Measurements from ENCODE around the gene NOM1.
"Not testable (repeated sequence)": the region's sequence is repeated elsewhere in the genome, so short reads cannot be mapped to it uniquely, and the experiment has no call there.

The NOM1 gene

DNA sequence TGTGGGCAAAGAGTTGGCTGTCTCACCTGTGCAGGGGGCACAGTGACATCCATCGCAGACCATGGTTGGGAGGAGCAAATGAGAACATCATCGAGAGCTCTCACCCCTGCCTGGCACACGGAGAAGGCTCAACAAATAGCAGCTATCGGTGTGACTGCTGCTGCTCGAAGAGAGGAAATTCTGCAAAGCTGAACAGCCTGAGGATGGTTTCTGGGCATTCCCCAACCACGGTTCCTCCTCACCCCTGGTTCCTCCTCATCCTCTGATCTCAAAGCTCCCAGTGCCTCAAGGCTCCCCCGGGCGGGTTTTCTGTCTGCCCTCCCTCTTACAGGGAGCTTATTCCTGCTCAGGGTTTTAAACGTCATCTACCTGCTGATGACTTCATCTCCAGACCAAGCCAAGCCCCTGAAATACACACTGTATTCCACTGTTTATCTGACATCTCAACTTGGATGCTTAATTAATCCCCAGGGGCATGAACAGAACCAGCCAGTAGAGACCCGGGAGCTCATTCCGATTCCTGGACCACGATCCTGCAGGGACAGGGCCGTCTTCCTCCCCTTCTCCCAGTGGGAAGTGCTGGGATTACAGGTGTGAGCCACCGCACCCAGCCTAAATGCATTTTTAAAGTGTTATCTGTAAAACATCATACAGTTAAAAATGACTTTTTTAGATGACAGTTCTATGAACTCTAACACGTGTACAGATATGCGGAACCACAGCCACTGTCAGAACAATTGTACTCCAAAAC is 19.5 kb upstream of the NOM1 start:
- H3K9me3 Mint-ChIP-seq = no peaks in the 10 kb centered on the region
- peaks cover 23% of the 10 kb centered on the region for H3K27me3 Mint-ChIP-seq
- peaks cover 9% of the 10 kb centered on the region for H3K4me1 Mint-ChIP-seq
- no peak overlapping the region for H3K27ac Mint-ChIP-seq
- H3K4me3 Mint-ChIP-seq = no peak overlapping the region
- no peaks in the 10 kb centered on the region for H3K36me3 Mint-ChIP-seq
- no peak for ATAC-seq

DNA sequence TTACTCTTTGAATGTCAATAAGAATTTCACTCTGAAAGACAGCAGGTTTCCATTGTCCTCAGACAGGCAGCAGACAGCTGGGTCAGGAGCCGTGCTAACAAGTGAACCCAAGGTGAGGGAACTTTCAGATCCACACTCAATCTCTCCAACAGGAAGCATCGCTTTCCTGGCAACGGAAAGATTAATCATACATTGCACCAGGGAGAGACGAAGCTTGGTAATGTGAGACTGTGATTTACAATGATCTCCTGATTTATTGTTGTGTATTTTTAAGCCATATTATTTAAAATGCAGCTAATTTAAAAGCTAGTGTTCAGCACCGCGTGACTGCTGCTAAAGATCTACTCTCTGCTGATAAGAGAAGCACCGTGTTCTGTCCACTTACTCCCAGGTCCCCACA is 17.5 kb upstream of the NOM1 start:
- no peak overlapping the region for H3K27ac Mint-ChIP-seq
- H3K36me3 Mint-ChIP-seq = no peaks in the 10 kb centered on the region
- no peaks in the 10 kb centered on the region for H3K9me3 Mint-ChIP-seq
- ATAC-seq = no peak
- peaks cover 9% of the 10 kb centered on the region for H3K4me1 Mint-ChIP-seq
- no peak overlapping the region for H3K4me3 Mint-ChIP-seq
- peaks cover 44% of the 10 kb centered on the region for H3K27me3 Mint-ChIP-seq

DNA sequence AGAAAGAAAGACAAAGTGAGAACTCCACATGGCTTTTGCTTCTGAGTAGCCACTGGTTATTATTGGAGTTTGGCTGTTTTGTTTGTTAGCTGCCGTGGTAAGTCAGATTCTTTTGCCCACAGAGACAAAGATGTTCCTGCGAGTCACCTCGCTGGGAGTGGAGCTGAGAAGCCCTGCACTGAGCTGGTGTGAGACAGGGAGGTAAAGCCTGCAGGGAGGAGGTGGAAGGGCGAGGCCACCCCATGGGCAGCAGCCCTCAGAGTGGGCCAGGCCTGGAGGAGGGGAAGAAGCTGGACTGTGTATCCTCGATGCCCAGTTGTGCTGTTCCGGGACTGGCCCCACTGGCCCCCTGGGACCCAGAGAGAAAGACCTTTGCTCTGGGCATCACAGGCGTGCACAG is 14.3 kb upstream of the NOM1 start:
- ATAC-seq = no peak
- Mint-ChIP-seq H3K27ac (no peak overlapping the region), H3K36me3 (no peaks in the 10 kb centered on the region), H3K9me3 (no peaks in the 10 kb centered on the region), H3K4me1 (no peaks in the 10 kb centered on the region), H3K27me3 (peaks cover 35% of the 10 kb centered on the region), H3K4me3 (no peak overlapping the region)

DNA sequence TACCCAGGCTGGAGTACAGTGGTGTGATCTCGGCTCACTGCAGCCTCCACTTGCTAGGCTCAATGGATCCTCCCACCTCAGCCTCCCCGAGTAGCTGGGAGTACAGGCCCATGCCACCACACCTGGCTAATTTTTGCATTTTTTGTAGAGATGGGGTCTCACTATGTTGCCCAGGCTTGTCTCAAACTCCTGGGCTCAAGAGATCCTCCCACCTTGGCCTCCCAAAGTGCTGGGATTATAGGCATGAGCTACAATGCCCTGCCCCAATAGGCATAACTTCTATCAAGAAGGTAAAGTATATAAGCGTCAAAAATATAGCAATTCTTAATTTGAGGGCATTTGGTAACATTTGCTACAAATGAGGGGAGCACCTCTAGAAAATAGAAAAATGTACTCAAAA is 12.7 kb upstream of the NOM1 start:
- not testable (repeated sequence) for H3K36me3 Mint-ChIP-seq, H3K27ac Mint-ChIP-seq, ATAC-seq, H3K4me1 Mint-ChIP-seq, H3K4me3 Mint-ChIP-seq
- Mint-ChIP-seq H3K27me3 (peaks cover 48% of the 10 kb centered on the region), H3K9me3 (peaks cover 11% of the 10 kb centered on the region)

DNA sequence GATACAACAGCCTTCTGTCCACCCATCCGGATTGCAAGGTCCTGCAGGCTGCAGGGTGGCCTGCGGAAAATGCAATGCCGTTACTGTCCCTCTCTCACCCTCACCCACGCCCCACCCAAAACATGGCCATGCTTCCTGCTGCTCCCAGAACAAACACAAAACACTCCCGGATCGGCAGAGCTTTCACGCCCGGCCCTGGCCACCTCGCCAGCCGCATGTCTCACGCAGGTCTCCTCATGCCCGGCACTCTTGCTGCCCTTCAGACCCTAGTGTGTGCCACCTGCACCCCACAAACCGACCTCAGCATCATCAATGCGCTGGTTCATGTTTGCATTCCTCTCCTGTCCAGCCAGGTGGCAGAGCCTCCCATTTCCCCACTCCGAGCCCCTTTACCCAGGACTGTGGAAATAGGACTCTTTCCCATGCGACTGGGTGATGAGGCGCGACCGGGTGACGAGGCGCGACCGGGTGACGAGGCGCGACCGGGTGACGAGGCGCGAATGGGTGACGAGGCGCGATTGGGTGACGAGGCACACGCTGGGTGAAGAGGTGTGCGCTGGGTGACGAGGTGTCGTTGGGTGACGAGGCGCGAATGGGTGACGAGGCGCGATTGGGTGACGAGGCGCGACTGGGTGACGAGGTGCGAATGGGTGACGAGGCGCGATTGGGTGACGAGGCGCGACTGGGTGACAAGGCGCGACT is 8.9 kb upstream of the NOM1 start:
- H3K9me3 Mint-ChIP-seq = peaks cover 11% of the 10 kb centered on the region

DNA sequence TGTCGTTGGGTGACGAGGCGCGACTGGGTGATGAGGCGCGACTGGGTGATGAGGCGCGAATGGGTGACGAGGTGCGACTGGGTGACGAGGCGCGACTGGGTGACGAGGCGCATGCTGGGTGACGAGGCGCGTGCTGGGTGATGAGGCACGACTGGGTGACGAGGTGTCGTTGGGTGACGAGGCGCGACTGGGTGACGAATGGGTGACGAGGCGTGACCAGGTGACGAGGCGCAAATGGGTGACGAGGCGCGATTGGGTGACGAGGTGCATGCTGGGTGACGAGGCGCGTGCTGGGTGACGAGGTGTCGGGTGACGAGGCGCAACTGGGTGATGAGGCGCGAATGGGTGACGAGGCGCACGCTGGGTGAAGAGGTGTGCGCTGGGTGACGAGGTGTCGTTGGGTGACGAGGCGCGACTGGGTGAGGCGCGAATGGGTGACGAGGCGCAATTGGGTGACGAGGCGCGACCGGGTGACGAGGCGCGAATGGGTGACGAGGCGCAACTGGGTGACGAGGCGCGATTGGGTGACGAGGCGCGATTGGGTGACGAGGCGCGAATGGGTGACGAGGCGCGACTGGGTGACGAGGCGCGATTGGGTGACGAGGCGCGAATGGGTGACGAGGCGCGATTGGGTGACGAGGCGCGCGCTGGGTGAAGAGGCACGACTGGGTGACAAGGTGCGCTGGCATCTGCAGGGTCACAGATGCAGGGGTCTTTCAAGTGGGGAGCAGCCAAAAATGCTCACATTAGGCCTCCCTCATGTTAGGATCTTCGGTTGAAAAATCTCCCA is 7.9 kb upstream of the NOM1 start:
- Mint-ChIP-seq H3K4me3 (no peak overlapping the region), H3K4me1 (peaks cover 26% of the 10 kb centered on the region), H3K27me3 (peaks cover 64% of the 10 kb centered on the region), H3K36me3 (peaks cover 4% of the 10 kb centered on the region), H3K9me3 (peaks cover 13% of the 10 kb centered on the region), H3K27ac (no peak overlapping the region)
- ATAC-seq = no peak

More for the DNA sequence above, 8.9 kb upstream of the NOM1 start:
- H3K4me1 Mint-ChIP-seq = peaks cover 26% of the 10 kb centered on the region
- peaks cover 4% of the 10 kb centered on the region for H3K36me3 Mint-ChIP-seq
- H3K27ac Mint-ChIP-seq = no peak overlapping the region
- ATAC-seq = no peak
- no peak overlapping the region for H3K4me3 Mint-ChIP-seq
- H3K27me3 Mint-ChIP-seq = peaks cover 74% of the 10 kb centered on the region

DNA sequence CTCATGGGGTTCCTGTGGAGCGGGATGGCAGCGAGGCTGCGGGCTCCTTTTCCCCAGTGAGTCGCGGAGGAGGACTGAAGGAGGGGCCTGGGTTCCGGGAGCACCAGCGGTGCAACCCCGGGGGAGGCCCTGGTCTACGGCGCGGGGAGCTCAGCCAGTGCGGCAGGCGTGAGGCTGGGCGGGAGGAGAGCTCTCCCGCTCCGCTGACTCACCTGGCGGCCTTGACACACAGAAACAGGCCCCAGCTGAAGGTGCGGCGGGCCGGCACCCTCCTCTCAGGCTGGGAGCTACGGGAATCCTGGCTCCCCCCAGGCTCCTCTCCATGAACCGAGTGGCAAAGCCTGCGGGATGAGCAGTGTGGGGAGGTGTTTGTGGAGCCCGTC is 6.8 kb upstream of the NOM1 start:
- H3K36me3 Mint-ChIP-seq = peaks cover 4% of the 10 kb centered on the region
- peaks cover 58% of the 10 kb centered on the region for H3K27me3 Mint-ChIP-seq
- peaks cover 13% of the 10 kb centered on the region for H3K9me3 Mint-ChIP-seq
- peak; percentile 46 for ATAC-seq
- peaks cover 26% of the 10 kb centered on the region for H3K4me1 Mint-ChIP-seq
- H3K4me3 Mint-ChIP-seq = peak overlapping the region; percentile 61
- no peak overlapping the region for H3K27ac Mint-ChIP-seq

DNA sequence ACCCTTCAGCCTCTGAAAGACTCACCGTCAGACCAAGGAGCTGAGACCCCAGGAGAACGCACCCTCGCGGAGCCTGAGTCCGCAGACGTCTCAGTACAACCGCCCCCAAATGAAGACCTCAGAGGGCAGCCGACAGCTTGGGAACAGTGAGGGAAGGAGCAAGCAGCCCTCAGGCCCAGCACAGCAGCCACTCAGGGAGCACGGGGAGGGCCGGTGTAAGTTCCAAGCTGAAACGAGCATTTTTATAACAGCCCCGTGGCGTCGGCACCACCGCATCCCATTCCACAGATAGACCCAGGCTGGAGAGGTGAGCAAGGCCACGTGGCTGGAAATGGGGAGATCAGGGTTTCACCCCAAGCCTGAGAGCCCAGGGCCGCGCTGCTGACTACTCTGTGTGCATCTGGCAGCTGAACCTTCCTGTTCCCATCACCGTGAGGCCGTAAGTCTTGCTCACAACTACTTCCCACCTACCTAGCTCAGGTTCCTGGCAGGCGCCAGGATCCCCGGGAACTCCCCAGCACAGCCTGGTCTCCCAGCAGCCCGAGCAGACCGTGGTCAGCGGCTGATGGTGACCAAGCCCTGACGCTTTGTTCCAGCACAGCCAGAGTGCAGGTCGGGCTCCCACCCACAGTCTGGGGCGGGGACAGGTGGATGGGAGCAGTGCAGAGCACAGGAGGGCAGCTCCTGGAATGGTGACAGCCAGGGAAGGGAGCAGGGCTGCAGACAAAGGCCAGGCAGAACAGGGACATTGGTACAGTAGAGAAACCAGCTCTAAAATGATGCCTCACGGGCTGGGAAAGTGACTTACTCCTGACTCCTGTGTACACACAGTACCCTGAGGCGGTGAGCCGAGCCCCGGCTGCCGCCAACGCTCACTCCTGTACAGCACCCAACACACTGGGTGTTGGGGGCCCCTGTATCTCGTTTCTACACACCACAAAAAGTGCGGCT is 6.1 kb upstream of the NOM1 start:
- H3K4me3 Mint-ChIP-seq = peak overlapping the region; percentile 26

DNA sequence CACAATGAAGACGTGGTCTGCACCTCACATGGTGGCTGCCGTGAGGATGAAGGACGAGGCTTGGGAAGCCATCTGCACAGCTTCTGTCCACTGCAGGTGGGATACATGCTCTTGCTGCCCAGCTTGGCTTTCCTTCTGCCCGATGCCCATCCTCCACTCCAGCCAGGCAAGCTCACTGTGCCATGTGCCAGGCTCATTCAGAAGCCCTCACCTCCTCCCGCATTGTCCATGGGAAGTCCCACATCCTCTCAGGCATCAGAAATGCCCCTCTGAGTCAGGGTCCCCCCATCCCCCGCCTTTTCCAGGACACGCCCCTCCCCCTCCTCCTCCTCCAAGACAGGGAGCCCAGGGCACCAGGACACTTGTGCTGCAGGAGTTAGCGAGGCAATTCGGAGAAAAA is 4.6 kb upstream of the NOM1 start:
- H3K27me3 Mint-ChIP-seq = peaks cover 50% of the 10 kb centered on the region
- H3K36me3 Mint-ChIP-seq = peaks cover 4% of the 10 kb centered on the region

More for the DNA sequence above, 6.1 kb upstream of the NOM1 start:
- Mint-ChIP-seq H3K36me3 (peaks cover 4% of the 10 kb centered on the region), H3K27ac (no peak overlapping the region), H3K9me3 (peaks cover 13% of the 10 kb centered on the region), H3K27me3 (peaks cover 51% of the 10 kb centered on the region), H3K4me1 (peaks cover 26% of the 10 kb centered on the region)
- peak; percentile 62 for ATAC-seq

DNA sequence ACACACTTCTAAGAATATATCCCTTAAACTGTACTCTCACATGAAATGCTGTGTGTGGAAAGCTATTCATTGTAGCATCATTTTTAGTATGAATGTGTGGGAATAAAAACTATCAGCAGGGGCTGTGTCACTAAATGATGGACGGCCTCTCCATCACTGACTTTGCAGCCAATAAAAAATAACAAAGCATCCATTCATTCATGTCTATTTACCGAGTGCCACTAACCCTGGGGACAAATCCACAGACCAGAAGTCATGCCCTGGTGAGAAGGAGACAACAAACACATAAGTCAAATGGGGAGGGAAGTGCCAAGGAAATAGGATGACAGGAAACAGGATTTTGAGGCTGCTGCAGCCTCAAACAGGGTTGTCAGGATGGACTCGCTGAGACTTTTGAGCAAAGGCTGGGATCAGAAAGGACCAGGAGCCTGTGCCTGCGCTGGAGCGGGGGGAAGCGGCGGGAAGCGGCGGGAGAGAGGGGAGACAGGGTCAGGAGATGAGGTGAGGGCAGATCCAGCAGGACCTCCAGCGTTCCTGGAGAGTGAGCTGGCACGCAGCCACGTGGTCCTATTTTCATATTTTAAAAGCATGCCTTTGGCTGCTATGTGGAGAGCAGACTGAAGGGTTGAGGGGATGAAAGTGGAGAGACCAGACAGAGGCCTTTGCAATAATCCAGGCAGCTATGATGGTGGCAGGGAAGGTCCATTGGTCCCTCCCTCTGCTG is 2.2 kb upstream of the NOM1 start:
- peaks cover 12% of the 10 kb centered on the region for H3K36me3 Mint-ChIP-seq
- H3K9me3 Mint-ChIP-seq = peaks cover 2% of the 10 kb centered on the region
- peaks cover 32% of the 10 kb centered on the region for H3K27me3 Mint-ChIP-seq
- no peak overlapping the region for H3K27ac Mint-ChIP-seq
- peaks cover 35% of the 10 kb centered on the region for H3K4me1 Mint-ChIP-seq
- ATAC-seq = no peak
- no peak overlapping the region for H3K4me3 Mint-ChIP-seq

More for the DNA sequence above, 4.6 kb upstream of the NOM1 start:
- H3K27ac Mint-ChIP-seq = no peak overlapping the region
- ATAC-seq = no peak
- peaks cover 26% of the 10 kb centered on the region for H3K4me1 Mint-ChIP-seq
- peaks cover 13% of the 10 kb centered on the region for H3K9me3 Mint-ChIP-seq
- no peak overlapping the region for H3K4me3 Mint-ChIP-seq

DNA sequence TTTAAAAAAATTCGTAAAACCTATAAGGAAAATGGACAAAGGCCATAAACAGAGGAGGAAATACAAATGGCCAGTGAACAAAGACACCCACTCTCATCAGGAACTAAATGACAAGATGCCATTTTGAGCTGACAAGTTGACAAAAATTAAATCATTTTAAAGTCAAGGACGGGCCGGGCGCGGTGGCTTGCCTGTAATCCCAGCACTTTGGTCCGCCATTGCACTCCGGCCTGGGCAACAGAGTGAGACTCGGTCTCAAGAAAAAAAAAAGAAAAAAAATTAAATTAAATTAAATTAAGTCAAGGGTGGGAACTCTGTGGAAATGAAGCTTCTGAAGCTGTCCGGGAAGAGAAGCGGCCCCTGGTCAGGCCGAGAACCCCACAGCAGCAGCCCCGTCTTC is 1.2 kb upstream of the NOM1 start:
- peaks cover 26% of the 10 kb centered on the region for H3K4me1 Mint-ChIP-seq
- H3K27me3 Mint-ChIP-seq = peaks cover 21% of the 10 kb centered on the region
- peaks cover 2% of the 10 kb centered on the region for H3K9me3 Mint-ChIP-seq
- peak overlapping the region; percentile 79 for H3K27ac Mint-ChIP-seq
- H3K4me3 Mint-ChIP-seq = peak overlapping the region; percentile 83
- ATAC-seq = no peak
- H3K36me3 Mint-ChIP-seq = peaks cover 13% of the 10 kb centered on the region

DNA sequence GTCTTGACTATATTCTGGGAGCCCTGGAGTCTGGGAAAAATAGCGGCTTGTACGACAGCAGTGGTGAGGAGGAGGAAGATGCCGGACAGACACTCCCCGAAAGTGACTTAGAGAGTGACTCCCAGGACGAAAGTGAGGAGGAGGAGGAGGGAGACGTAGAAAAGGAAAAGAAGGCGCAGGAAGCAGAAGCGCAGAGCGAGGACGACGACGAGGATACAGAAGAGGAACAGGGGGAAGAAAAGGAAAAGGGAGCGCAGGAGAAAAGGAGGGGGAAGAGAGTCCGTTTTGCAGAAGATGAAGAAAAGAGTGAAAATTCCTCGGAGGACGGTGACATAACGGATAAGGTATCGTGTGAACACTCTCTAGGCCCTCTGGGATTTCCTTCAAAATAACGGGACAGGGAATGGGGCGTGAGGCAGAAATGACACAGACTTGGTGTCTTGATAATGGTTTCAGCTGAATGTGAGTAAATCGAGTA is 908 bp downstream of the NOM1 start:
- Mint-ChIP-seq H3K4me3 (peak overlapping the region; percentile 83), H3K36me3 (peaks cover 29% of the 10 kb centered on the region), H3K27me3 (peaks cover under 1% of the 10 kb centered on the region), H3K27ac (peak overlapping the region; percentile 79), H3K4me1 (peaks cover 20% of the 10 kb centered on the region), H3K9me3 (peaks cover 2% of the 10 kb centered on the region)
- ATAC-seq = no peak

DNA sequence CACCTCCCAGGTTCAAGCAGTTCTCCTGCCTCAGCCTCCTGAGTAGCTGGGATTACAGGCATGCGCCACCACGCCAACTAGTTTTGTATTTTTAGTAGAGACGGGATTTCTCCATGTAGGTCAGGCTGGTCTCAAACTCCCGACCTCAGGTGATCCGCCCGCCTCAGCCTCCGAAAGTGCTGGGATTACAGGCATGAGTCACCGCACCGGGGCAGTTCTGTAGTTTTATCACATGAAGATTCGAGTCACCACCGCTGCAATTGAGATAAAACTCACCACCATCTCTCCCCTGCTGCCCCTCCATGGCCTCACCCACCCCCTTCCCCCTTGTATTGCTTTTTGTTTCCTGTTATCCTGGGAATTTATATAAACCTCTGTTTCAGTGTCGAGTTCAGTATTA is 3.7 kb downstream of the NOM1 start:
- Mint-ChIP-seq H3K36me3 (peaks cover 43% of the 10 kb centered on the region), H3K4me1 (peaks cover 27% of the 10 kb centered on the region)
- H3K27me3 Mint-ChIP-seq, H3K27ac Mint-ChIP-seq, ATAC-seq, H3K9me3 Mint-ChIP-seq, H3K4me3 Mint-ChIP-seq: not testable (repeated sequence)

DNA sequence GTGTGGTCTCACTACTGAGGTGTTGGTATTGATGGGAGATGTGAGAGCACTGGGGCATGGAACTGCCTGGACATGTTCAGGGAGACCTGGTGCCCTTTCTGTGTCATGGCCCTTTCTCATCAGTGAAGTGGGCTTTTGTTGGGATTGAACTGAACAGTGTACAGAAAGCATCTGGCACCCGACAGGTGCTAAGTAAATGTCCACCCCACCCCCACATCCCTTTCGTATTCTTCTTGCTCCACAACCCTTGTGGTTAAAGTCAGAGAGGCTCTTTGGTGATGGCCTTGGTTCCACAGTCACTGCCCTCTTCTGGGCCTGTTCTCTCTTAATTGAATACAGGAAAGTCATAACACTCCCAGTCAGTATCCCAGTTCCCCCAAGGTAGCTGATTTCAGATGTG is 5.4 kb downstream of the NOM1 start:
- no peaks in the 10 kb centered on the region for H3K9me3 Mint-ChIP-seq
- ATAC-seq = no peak
- peaks cover 56% of the 10 kb centered on the region for H3K36me3 Mint-ChIP-seq
- no peaks in the 10 kb centered on the region for H3K27me3 Mint-ChIP-seq
- H3K4me1 Mint-ChIP-seq = peaks cover 27% of the 10 kb centered on the region
- H3K4me3 Mint-ChIP-seq = no peak overlapping the region
- H3K27ac Mint-ChIP-seq = no peak overlapping the region

All from stimulated activated memory B cell treated with anti-CD40 and anti-IgM and Interleukin-4, amounts not matched to agents 10 μg/mL and 1 μg/mL and 100 μg/mL, for 72 hours (primary cell).